ENCODE measurements around the gene SMC4.

GRCh38 chr3:160379628-160380214 is 19.7 kb upstream of the SMC4 start:
- TF ChIP-seq SP1 (IDR thresholded peaks at IDR 0.05) (no peak), TARDBP (IDR thresholded peaks at IDR 0.05) (no peak), NFRKB (IDR thresholded peaks at IDR 0.05) (no peak), FOXK2 (IDR thresholded peaks at IDR 0.05) (no peak), FOXM1 (IDR thresholded peaks at IDR 0.05; ENCODE audit: borderline replicate concordance) (no peak), FOXA1 (IDR thresholded peaks at IDR 0.05) (no peak), PKNOX1 (IDR thresholded peaks at IDR 0.05) (no peak), LEF1 (IDR thresholded peaks at IDR 0.05; ENCODE audit: borderline replicate concordance) (no peak), CTBP1 (IDR thresholded peaks at IDR 0.05; ENCODE audit: borderline replicate concordance) (no peak), ZNF384 (IDR thresholded peaks at IDR 0.05) (no peak), ARNT (IDR thresholded peaks at IDR 0.05) (no peak), ELF4 (IDR thresholded peaks at IDR 0.05) (no peak), BHLHE40 (IDR thresholded peaks at IDR 0.05; ENCODE audit: borderline replicate concordance) (no peak), L3MBTL2 (conservative IDR thresholded peaks at IDR 0.05) (no peak)
